ENCODE measurements around the gene SLC1A2. TPM values are rescaled to one million over a fixed set of nuclear protein-coding genes. Genes with fewer than 3 reads are reported as not detected.

Gene SLC1A2
- total RNA-seq, 1 experiment from 2014 or later, result not detected

DNA sequence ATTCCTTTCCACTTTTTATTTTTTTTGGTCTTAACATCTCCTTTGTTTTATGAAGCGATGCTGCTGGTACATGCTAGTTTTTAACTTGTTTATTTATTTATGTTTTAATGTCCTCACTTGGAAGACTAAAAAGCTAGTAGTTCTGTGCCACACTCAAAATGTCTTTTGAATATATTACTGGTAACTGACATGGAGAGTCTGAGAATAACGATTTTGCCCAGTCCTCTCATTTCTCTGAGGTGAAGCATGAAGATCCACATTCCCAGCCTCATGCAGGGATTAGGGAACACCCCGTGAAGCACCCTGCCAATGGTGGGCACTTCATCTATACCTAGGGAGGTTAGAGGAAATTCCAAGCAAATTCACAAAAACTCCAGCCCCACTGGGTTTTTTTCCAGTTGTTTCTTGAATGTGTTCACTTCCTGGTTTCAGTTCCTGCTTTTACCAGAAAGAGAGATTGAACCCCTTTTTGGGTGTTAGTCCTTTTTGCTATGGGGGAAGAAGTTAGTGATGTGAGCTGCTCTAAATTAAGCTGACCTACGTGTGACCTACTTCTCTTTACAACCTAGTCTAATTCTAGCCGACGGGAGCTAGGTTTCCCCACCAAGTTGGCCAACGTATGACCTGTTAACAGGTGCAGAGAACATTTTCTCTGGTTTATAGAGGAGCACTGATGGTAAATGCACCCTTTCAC lies 106.1 kb downstream of the SLC1A2 start:
- H3K9me3 ChIP-seq, result no peaks in the 10 kb centered on the region
- DNase-seq, result no peak
- no peak overlapping the region for H3K4me3 ChIP-seq
- H3K27me3 ChIP-seq, result no peaks in the 10 kb centered on the region
- no peaks in the 10 kb centered on the region for H3K36me3 ChIP-seq

GRCh38 chr11:35311331-35311730 lies 108.0 kb downstream of the SLC1A2 start:
- no peaks in the 10 kb centered on the region for H3K9me3 ChIP-seq
- H3K4me3 ChIP-seq, result no peak overlapping the region
- H3K27me3 ChIP-seq, result no peaks in the 10 kb centered on the region
- no peaks in the 10 kb centered on the region for H3K36me3 ChIP-seq
- DNase-seq, result no peak

- no peaks in the 10 kb centered on the region for H3K36me3 ChIP-seq
- DNase-seq, result no peak
- H3K9me3 ChIP-seq, result no peaks in the 10 kb centered on the region
- no peaks in the 10 kb centered on the region for H3K27me3 ChIP-seq
- H3K4me3 ChIP-seq, result no peak overlapping the region
These were observed 111.2 kb downstream of the SLC1A2 start for GRCh38 chr11:35308157-35308556.

DNA sequence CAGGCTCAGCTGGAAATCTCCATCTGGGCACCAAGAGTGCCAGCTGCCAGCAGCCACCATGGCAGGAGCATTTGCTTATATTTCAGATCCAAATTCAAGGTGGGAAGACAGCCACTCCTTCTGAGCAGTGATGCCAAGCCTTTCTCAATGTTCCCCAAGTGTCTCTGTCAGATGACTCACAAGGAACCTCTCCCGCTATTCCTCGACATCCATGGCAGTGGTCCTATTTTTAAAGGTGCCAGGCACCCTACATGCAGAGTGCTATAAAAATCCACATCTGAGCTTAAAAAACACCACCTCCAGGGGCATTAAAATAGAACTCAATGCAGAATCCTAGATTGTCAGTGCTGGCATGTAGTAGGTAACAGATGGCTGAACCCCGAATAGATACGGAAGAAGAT lies 112.1 kb downstream of the SLC1A2 start:
- Histone ChIP-seq H3K4me3 (no peak overlapping the region), H3K27me3 (no peaks in the 10 kb centered on the region), H3K9me3 (no peaks in the 10 kb centered on the region), H3K36me3 (no peaks in the 10 kb centered on the region)
- no peak for DNase-seq

GRCh38 chr11:35305670-35306382 lies 113.5 kb downstream of the SLC1A2 start:
- H3K9me3 ChIP-seq, result no peaks in the 10 kb centered on the region
- H3K27me3 ChIP-seq, result no peaks in the 10 kb centered on the region
- peak; percentile 47 for DNase-seq

GRCh38 chr11:35304900-35305460 lies 114.4 kb downstream of the SLC1A2 start:
- Histone ChIP-seq H3K36me3 (no peaks in the 10 kb centered on the region), H3K4me3 (no peak overlapping the region), H3K27me3 (no peaks in the 10 kb centered on the region), H3K9me3 (no peaks in the 10 kb centered on the region)
- DNase-seq, result no peak

More at GRCh38 chr11:35305670-35306382, 113.5 kb downstream of the SLC1A2 start:
- no peak overlapping the region for H3K4me3 ChIP-seq
- no peaks in the 10 kb centered on the region for H3K36me3 ChIP-seq

- Histone ChIP-seq H3K27me3 (no peaks in the 10 kb centered on the region), H3K4me3 (no peak overlapping the region), H3K9me3 (no peaks in the 10 kb centered on the region), H3K36me3 (no peaks in the 10 kb centered on the region)
- peak; percentile 86 for DNase-seq
These were observed 115.0 kb downstream of the SLC1A2 start for GRCh38 chr11:35304386-35304775.

DNA sequence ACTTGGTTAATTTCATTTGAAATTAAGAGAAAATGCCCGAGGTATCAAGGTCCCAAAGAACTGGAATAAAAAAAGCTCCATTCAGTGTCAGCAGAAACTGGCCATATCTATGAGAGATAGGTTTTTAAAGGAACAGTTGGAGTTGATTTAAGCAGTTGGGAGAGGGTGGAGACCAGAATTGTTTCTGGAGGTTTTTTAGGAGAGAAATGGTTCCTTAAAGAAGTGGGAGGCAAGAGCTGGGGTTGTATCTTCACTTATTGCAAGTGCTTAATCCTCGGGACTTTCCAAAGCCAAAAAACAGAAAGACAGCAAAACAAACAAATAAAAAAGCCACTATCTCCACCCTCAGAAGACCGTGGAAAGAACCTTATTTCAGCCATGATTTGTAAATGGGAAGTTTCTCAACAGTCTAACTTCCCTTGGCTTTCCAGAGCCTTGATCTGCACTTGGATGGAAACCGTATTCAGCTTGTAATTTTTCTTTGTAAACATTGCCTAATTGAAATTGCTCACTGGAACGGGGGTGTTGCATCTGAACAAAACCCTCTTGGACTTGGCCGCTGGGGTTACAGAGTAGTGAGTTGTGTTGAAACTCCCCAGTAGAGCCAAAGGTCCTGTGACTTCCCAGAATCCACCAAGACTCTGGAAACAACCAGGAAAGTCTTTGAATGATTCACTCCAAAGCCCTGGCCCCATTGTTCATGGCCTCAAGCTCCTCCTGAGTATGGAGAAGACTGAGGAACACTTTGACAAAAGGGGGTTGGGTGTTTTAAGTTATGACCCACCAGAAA lies 115.6 kb downstream of the SLC1A2 start:
- Histone ChIP-seq H3K27me3 (no peaks in the 10 kb centered on the region), H3K36me3 (no peaks in the 10 kb centered on the region), H3K4me3 (no peak overlapping the region), H3K9me3 (no peaks in the 10 kb centered on the region)
- DNase-seq, result peak; percentile 91

DNA sequence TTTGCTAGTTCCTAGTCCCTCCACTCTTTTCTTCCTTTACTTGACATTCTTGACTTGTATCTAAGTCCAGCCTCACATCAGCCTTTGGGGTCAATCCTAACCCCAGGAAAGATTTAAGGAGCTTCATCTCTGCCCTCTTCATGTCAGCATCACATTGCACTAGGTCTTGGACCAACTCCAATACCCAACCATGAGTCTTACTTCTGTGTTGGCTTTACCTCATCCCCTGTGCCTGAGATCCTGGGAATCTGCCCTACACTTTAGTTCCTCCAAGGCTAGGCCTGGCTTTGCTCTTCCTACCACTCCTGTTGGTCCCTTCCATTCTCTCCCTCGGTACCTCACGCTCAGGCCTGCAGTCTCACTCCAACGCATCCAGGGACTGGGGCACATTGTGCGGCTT lies 117.0 kb downstream of the SLC1A2 start:
- H3K9me3 ChIP-seq, result no peaks in the 10 kb centered on the region
- no peaks in the 10 kb centered on the region for H3K27me3 ChIP-seq
- DNase-seq, result peak; percentile 30
- H3K36me3 ChIP-seq, result no peaks in the 10 kb centered on the region
- H3K4me3 ChIP-seq, result no peak overlapping the region

GRCh38 chr11:35298369-35298768 lies 121.0 kb downstream of the SLC1A2 start:
- DNase-seq, result no peak

DNA sequence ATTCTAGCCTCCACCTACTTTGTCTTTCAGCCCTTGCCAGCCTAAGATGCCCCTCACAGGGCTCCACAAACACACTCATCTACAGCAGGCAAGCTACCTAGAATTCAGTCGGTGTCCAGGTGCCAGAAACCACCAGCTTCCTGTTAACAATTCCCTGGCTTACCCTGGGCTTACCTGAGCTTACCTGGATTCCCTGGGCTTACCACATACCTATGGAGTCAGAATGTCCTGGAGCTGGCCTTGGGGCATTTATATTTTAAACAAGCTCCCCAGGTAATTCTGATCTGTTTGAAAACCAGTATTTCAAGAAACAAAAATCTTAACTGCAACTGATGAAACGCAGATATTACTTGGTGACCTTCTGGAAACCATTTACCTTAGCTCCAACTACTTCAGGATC lies 123.6 kb downstream of the SLC1A2 start:
- Histone ChIP-seq H3K9me3 (no peaks in the 10 kb centered on the region), H3K4me3 (no peak overlapping the region), H3K36me3 (no peaks in the 10 kb centered on the region), H3K27me3 (no peaks in the 10 kb centered on the region)
- DNase-seq, result no peak

More at GRCh38 chr11:35298369-35298768, 121.0 kb downstream of the SLC1A2 start:
- H3K36me3 ChIP-seq, result no peaks in the 10 kb centered on the region
- no peaks in the 10 kb centered on the region for H3K27me3 ChIP-seq
- H3K9me3 ChIP-seq, result no peaks in the 10 kb centered on the region
- no peak overlapping the region for H3K4me3 ChIP-seq

DNA sequence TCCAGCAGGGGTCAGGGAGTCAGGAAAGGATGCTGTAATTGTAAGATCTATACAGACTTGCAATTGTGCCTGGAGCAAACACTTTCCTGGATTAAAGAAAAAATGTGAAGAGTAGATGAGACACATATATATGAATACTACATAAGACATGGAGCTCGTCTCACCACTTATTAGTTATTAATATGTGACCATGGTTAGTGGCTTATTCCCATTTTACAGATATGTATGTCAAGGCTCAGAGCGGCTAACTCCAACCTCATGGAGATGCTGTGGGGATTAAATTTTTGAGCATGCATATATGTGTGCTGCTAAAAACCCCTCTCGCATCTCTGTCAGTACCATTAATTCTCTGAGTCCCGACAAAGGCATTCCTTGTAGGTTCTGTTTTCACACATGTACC lies 125.7 kb downstream of the SLC1A2 start:
- Histone ChIP-seq H3K4me3 (no peak overlapping the region), H3K27me3 (no peaks in the 10 kb centered on the region), H3K36me3 (no peaks in the 10 kb centered on the region), H3K9me3 (no peaks in the 10 kb centered on the region)
- DNase-seq, result no peak

DNA sequence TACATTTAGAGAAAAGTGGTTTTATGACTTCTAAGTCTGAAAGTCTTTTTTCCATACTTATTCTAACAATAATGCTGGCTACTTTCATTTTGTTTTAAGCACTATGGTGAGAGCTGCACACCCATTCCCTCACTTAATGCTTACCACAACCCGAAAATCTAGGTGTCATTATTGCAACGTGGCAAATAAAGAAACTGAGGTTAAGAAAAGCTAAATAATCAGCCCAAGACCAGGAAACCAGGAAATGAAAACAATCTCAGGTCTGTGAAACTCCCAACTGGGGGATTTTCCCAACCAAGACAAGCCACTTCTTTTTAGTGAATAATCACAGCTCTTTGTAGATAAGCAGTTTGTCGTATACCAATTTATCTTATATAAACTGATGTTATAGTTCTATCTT lies 126.3 kb downstream of the SLC1A2 start:
- H3K27me3 ChIP-seq, result no peaks in the 10 kb centered on the region
- H3K4me3 ChIP-seq, result no peak overlapping the region
- DNase-seq, result no peak
- H3K36me3 ChIP-seq, result no peaks in the 10 kb centered on the region
- no peaks in the 10 kb centered on the region for H3K9me3 ChIP-seq

DNA sequence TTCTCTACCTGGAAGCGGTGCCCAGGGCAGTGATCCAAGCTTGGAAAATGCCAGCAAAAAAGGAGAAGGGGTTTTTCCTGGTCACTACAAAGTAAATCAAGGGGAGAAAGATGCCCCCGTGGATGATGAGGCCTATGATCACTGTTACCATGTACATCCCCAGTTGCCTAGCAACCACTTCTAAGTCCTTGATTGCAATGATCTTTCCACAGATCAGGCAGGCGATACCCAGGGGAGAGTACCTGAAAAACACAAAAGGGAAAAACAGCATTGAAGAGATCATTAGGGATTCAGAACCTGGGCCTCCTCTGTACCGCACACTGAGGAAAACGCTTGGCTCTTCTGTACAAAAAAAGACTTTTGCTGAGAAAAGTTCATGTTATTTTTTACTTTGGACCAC lies 127.1 kb downstream of the SLC1A2 start:
- H3K9me3 ChIP-seq, result no peaks in the 10 kb centered on the region
- DNase-seq, result no peak
- no peaks in the 10 kb centered on the region for H3K27me3 ChIP-seq
- H3K4me3 ChIP-seq, result no peak overlapping the region
- H3K36me3 ChIP-seq, result no peaks in the 10 kb centered on the region

DNA sequence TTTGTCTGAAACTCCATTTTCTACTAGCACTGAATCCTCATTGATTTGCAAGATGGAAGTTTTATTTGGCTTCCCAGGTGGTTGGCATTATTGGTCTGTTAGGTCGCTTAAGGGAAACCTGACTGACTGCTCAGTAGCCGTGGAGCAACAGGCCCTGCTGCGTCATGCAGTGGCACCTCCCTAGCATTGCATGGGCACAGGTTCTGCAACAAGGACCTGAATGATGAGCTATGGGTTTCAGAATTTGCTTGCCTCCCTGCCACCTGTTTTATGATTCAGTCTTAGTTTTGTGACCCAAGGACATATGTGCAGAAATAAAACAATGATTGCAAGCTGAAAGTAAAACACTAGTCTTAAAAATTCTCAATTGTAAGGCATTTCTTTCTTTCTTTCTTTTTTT lies 128.5 kb downstream of the SLC1A2 start:
- Histone ChIP-seq H3K27me3 (no peaks in the 10 kb centered on the region), H3K36me3 (no peaks in the 10 kb centered on the region), H3K9me3 (no peaks in the 10 kb centered on the region), H3K4me3 (no peak overlapping the region)
- DNase-seq, result no peak

- no peaks in the 10 kb centered on the region for H3K9me3 ChIP-seq
- H3K4me3 ChIP-seq, result no peak overlapping the region
- no peak for DNase-seq
- H3K27me3 ChIP-seq, result no peaks in the 10 kb centered on the region
- H3K36me3 ChIP-seq, result no peaks in the 10 kb centered on the region
These were observed 129.5 kb downstream of the SLC1A2 start for GRCh38 chr11:35289821-35290220.

All from MG63 (cell line).